ENCODE results near the gene SLC46A3.

DNA sequence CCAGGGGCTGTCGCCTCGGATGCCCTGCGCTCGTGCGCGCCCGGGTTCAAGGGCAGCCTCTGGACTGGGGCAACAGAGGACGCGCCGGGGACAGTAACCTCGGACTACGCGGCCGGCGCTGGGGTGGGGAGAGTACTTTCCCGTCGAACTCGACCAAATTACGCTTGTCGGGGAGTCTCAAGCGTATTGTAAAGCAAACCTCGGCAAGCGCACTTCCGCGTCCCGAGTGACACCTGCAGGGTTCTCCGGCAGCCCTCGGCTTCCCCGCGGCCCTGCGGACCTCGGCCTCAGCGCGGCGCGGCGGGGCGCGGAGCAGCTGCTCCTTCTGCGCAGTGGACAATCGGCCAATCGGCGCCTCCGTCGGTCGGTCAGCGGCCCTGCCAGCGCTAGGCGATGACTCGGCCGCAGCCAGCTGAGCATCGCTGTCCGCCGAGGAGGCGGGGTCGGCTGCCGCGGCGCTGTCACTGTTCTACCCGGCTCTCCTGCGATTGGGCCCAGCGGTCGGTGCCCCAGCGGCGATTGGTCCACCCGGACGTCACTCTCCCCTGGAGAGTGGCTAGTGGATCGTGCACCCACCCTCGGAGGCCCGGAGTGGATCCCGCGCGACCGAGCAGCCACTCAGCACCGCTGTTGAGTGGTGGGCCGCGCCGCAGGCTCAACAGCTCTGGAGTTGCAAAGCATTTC, at the start of gene SLC46A3:
- TF ChIP-seq, protein P1, sequence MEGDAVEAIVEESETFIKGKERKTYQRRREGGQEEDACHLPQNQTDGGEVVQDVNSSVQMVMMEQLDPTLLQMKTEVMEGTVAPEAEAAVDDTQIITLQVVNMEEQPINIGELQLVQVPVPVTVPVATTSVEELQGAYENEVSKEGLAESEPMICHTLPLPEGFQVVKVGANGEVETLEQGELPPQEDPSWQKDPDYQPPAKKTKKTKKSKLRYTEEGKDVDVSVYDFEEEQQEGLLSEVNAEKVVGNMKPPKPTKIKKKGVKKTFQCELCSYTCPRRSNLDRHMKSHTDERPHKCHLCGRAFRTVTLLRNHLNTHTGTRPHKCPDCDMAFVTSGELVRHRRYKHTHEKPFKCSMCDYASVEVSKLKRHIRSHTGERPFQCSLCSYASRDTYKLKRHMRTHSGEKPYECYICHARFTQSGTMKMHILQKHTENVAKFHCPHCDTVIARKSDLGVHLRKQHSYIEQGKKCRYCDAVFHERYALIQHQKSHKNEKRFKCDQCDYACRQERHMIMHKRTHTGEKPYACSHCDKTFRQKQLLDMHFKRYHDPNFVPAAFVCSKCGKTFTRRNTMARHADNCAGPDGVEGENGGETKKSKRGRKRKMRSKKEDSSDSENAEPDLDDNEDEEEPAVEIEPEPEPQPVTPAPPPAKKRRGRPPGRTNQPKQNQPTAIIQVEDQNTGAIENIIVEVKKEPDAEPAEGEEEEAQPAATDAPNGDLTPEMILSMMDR (IDR thresholded peaks at IDR 0.05; ENCODE audit: poor library complexity) = no peak
- TF ChIP-seq EZH2 (IDR thresholded peaks at IDR 0.05; ENCODE audit: borderline replicate concordance) (no peak), EZH2phosphoT487 (IDR thresholded peaks at IDR 0.05; ENCODE audit: low read depth, severe bottlenecking, unreplicated experiment) (no peak)

Measured in hepatocyte (in vitro differentiated cells).